GM12878 (cell line): ENCODE data around the gene TEX22. TPM values are rescaled to one million over a fixed set of nuclear protein-coding genes. Genes with fewer than 3 reads are reported as not detected.

Experiments used
- ATAC-seq: fragments of 200-7000 bp; cut with Tn5 transposase; 3 replicates; pipeline ENCODE4 v1.9.1; 2020; ENCODE audit warnings: mild to moderate bottlenecking, moderate library complexity
- BruUV-seq: library from RNA; stranded (reverse); fragments of 400-500 nt; replicated peaks from 2 replicates; lab custom pipeline; 2021; lab: Mats Ljungman, UMichigan
- CTCF ChIA-PET: fragments of 300-600 bp; sonication (Branson Sonifier 250); formaldehyde crosslinking; extraction: SDS; loops from one replicate; lab custom pipeline; 2021; ENCODE audit warnings: inconsistent platforms; lab: Yijun Ruan, JAX
- POLR2A ChIA-PET: fragments of 350-600 bp; formaldehyde crosslinking; extraction: SDS; loops from one replicate; lab custom pipeline; 2021; ENCODE audit warnings: inconsistent platforms; lab: Charles Lee
- RAD21 ChIA-PET: fragments of 300-600 bp; sonication (Branson Sonifier 250); formaldehyde crosslinking; loops from one replicate; lab custom pipeline; 2023; ENCODE audit warnings: antibody characterized with exemption; ENCODE audit not compliant: unreplicated experiment; lab: Charles Lee
- SMC1A ChIA-PET: fragments of 300-600 bp; sonication (Branson Sonifier 250); formaldehyde crosslinking; loops from one replicate; lab custom pipeline; 2023; ENCODE audit not compliant: unreplicated experiment, uncharacterized antibody; lab: Charles Lee
- DNase-seq: peaks from one replicate; pipeline ENCODE4 v3.0.0-alpha.2; 2011; ENCODE audit warnings: low read depth, low spot score
- FAIRE-seq: peaks from 3 replicates; lab custom pipeline; 2011; peaks lifted over from hg19 to GRCh38; lab: Jason Lieb, UNC
- H2AFZ ChIP-seq: 2 replicates; pipeline ENCODE4 v1.6.0; 2011; ENCODE audit warnings: low read depth, low read length, control low read depth; ENCODE audit not compliant: control insufficient read depth
- H3K27ac ChIP-seq: 2 replicates; pipeline ENCODE4 v1.5.1; 2011; ENCODE audit warnings: control low read depth; ENCODE audit not compliant: control insufficient read depth, insufficient read depth
- H3K27me3 ChIP-seq, 2 experiments: replicated peaks in 1 of 2; 2 replicates each; pipeline versions ENCODE4 v1.6.0 to v1.6.1; 2011; ENCODE audit warnings: low read length in 1 of 2; ENCODE audit not compliant: control insufficient read depth in 2 of 2, insufficient read depth in 2 of 2
- H3K36me3 ChIP-seq, 2 experiments: 2 replicates each; pipeline ENCODE4 v1.5.1; 2011; ENCODE audit warnings: low read length in 1 of 2; ENCODE audit not compliant: control insufficient read depth in 2 of 2, insufficient read depth in 2 of 2
- H3K4me1 ChIP-seq: 2 replicates; pipeline ENCODE4 v1.6.1; 2011; ENCODE audit warnings: mild to moderate bottlenecking, low read length, moderate library complexity, mixed read lengths; ENCODE audit not compliant: control insufficient read depth, insufficient read depth
- H3K4me2 ChIP-seq: 2 replicates; pipeline ENCODE4 v1.6.0; 2011; ENCODE audit warnings: control low read depth; ENCODE audit not compliant: control insufficient read depth, insufficient read depth
- H3K4me3 ChIP-seq: fragments of 200-600 bp; sonication (generic); 2 replicates; pipeline ENCODE4 v1.5.1; 2016
- H3K79me2 ChIP-seq: 2 replicates; pipeline ENCODE4 v1.6.0; 2011; ENCODE audit warnings: low read length; ENCODE audit not compliant: control insufficient read depth, insufficient read depth
- H3K9ac ChIP-seq: 2 replicates; pipeline ENCODE4 v1.8.0; 2011; ENCODE audit warnings: low read length, control low read depth, mixed read lengths; ENCODE audit not compliant: control insufficient read depth, insufficient read depth
- H3K9me3 ChIP-seq: replicated peaks from 3 replicates; pipeline ENCODE4 v1.5.1; 2011; ENCODE audit warnings: mild to moderate bottlenecking, low read length; ENCODE audit not compliant: control insufficient read depth, insufficient read depth
- H4K20me1 ChIP-seq: 2 replicates; pipeline ENCODE4 v1.6.0; 2011; ENCODE audit not compliant: control insufficient read depth, insufficient read depth
- BCL3 ChIP-seq: IDR thresholded peaks from 2 replicates; pipeline ENCODE4 v1.6.1; 2011; ENCODE audit warnings: borderline replicate concordance, low read depth, mild to moderate bottlenecking, moderate library complexity, low read length; ENCODE audit not compliant: insufficient read depth, poor library complexity, severe bottlenecking
- BMI1 ChIP-seq: fragments of 450-650 bp; IDR thresholded peaks from 2 replicates; pipeline ENCODE4 v1.6.1; 2016; ENCODE audit warnings: mild to moderate bottlenecking, moderate library complexity, borderline replicate concordance
- EP300 ChIP-seq, 2 experiments: fragments of 150-350 bp in 1 of 2; IDR thresholded peaks; 2 replicates each; pipeline ENCODE4 v1.6.1; 2011 to 2012; ENCODE audit warnings: low read depth in 2 of 2, low read length in 2 of 2, borderline replicate concordance in 1 of 2, improper control_type of control experiment in 1 of 2, inconsistent platforms in 1 of 2; ENCODE audit not compliant: control insufficient read depth in 1 of 2
- FOXM1 ChIP-seq: IDR thresholded peaks from 2 replicates; pipeline ENCODE4 v1.6.1; 2012; ENCODE audit warnings: low read depth, mild to moderate bottlenecking, inconsistent platforms, low read length, moderate library complexity
- IKZF1 ChIP-seq: fragments of 450-650 bp; conservative IDR thresholded peaks from 2 replicates; pipeline ENCODE4 v1.6.1; 2017; ENCODE audit warnings: antibody characterized with exemption, mild to moderate bottlenecking
- IRF3 ChIP-seq: fragments of 450-650 bp; IDR thresholded peaks from 2 replicates; pipeline ENCODE4 v1.6.1; 2014; ENCODE audit warnings: mild to moderate bottlenecking
- RAD51 ChIP-seq: fragments of 450-650 bp; IDR thresholded peaks from 2 replicates; pipeline ENCODE4 v1.6.1; 2016; ENCODE audit warnings: moderate library complexity, mild to moderate bottlenecking, inconsistent platforms
- TCF7 ChIP-seq: IDR thresholded peaks from 2 replicates; pipeline ENCODE4 v1.6.1; 2014; ENCODE audit warnings: antibody characterized with exemption, borderline replicate concordance
- ZSCAN29 ChIP-seq: fragments of 450-650 bp; IDR thresholded peaks from 2 replicates; pipeline ENCODE4 v1.6.1; 2017; ENCODE audit warnings: mild to moderate bottlenecking, moderate library complexity
- WGBS: methylation state at CpG from one replicate; pipeline ENCODE4 v1.1.6; 2016; ENCODE audit warnings: low lambda C conversion rate; ENCODE audit not compliant: insufficient replicate concordance, insufficient coverage; ENCODE audit errors: missing lambda C conversion rate; 5-methylcytosine and 5-hydroxymethylcytosine counted together
- in situ Hi-C: fragments of 300-500 bp; cut with MboI; formaldehyde crosslinking; loops from 9 replicates; pipeline ENCODE4 v1.14.3; 2018; ENCODE audit warnings: mixed read lengths
- intact Hi-C: fragments of 100-400 bp; cut with micrococcal nuclease; formaldehyde crosslinking; loops from one replicate; pipeline ENCODE4 v1.14.2; 2022; ENCODE audit not compliant: unreplicated experiment
- polyA plus RNA-seq, 11 experiments: library from polyadenylated mRNA; depleted of rRNA in 4 of 11; unstranded in 6 of 11; stranded (reverse) in 5 of 11; fragments of >200 nt; fragmentation: Nextera tagmentation in 4 of 11; fragmentation: Illumina TruSeq in 1 of 11; extraction: Ambion mirVana in 4 of 11; extraction: Trizol in 1 of 11; gene quantifications; 1 replicate in 1 of 11; 2 replicates in 10 of 11; pipeline versions ENCODE4 v1.2.1 to v1.2.3, GENCODE V29; 2011 to 2016; ENCODE audit warnings: inconsistent platforms in 2 of 11, missing spikeins in 2 of 11, low read depth in 1 of 11
- total RNA-seq, 4 experiments: library from RNA; depleted of rRNA in 3 of 4; stranded (reverse); fragments of >200 nt in 3 of 4; fragmentation: Illumina TruSeq in 1 of 4; extraction: Trizol in 1 of 4; gene quantifications; 2 replicates each; pipeline versions ENCODE4 v1.2.1 to v1.2.3, GENCODE V29; 2013 to 2021
- TF ChIP-seq, protein P1 (sequence below): IDR thresholded peaks from 2 replicates; pipeline ENCODE4 v1.6.1; 2012; ENCODE audit warnings: low read depth, low read length, improper control_type of control experiment
- TF ChIP-seq, protein P2 (sequence below): fragments of 450-650 bp; formaldehyde crosslinking; IDR thresholded peaks from 2 replicates; pipeline ENCODE4 v1.4.0; 2022; ENCODE audit warnings: mild to moderate bottlenecking, moderate library complexity
- TF ChIP-seq, protein P3 (sequence below): IDR thresholded peaks from 2 replicates; pipeline ENCODE4 v1.6.1; 2011; ENCODE audit warnings: mild to moderate bottlenecking, low read depth, low read length, moderate library complexity; ENCODE audit not compliant: insufficient replicate concordance

Gene TEX22
- total and polyA plus RNA-seq, 10 of the 15 experiments (the other 5 are each of a cell fraction or from before 2014, with no cell fraction given), result 0.02 to 4.0 (median 0.63) TPM; not detected in 1

DNA sequence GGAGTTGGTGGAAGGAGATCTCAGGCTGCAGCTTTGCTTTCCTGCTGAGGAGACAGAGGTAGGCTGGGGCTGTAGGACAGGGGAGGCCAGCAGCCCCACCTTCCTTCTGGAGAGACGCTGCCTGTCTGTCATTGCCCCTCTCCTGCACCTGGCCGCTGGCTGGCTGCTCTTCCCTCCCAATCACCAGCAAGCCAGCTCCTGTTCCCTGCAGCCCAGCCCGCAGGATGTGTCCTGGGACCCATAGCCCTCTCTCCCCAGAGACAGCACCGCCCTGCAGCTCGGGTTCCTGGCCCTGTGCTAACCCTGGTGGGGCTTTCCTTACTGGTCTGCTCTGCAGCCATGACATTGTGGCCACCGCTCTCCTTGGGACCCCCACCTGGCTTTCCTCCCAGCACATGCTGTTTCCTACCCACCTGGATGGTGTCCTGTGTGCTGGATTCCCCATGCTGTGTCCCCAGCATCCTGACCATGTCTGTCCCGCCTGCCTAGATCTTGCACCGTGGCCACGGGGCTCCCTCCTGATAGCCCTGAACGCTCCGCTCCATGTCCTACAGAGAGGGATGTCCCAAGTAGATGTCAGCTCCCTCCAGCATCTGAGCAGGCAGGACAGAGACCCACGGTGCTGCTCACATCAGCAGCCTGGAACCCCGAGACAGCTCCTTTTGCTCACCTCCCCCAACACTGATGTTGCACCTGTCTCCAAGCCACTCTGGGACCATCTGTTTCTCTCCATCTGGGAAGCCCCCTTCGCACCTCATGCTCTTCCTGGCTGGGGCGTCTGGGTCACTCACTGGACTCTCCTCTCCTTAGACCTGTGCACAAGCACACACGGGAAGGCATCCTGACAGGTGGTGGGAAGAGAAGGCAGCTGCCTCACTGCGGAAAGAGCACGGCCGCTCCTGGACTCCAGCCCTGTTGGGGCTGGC lies 20.2 kb downstream of the TEX22 start:
- FAIRE-seq (no peak), ATAC-seq (no peak), DNase-seq (no peak)
- H4K20me1 ChIP-seq, result no peaks in the 10 kb centered on the region
- ChIA-PET POLR2A (interaction anchor here (0.5 kb wide), 1 partner anchor 21 kb away, joined by 3 read pairs; no protein-coding TSS in a partner anchor), SMC1A (interaction anchor here (0.6 kb wide), 1 partner anchor 863 kb away, joined by 3 read pairs; no protein-coding TSS in a partner anchor), CTCF (interaction anchor here (1.0 kb wide), 1 partner anchor 62 kb away, joined by 3 read pairs; no protein-coding TSS in a partner anchor), RAD21 (no interaction called here)
- 81% methylated on average over 19 of the region's 19 CpGs for WGBS
- peak overlapping the region; percentile 90 for H3K4me3 ChIP-seq
- H3K4me2 ChIP-seq, result peak overlapping the region; percentile 85
- intact Hi-C loops (no loop called here), in situ Hi-C loops (no loop called here)
- H3K4me1 ChIP-seq, result peaks cover 15% of the 10 kb centered on the region
- no peaks in the 10 kb centered on the region for H3K27me3 ChIP-seq
- H3K27ac ChIP-seq, result no peak overlapping the region
- H3K36me3 ChIP-seq, result peaks cover 0 to 6% of the 10 kb centered on the region in 2 experiments; a peak in 1 of 4 replicates
- H3K79me2 ChIP-seq, result peaks cover 33% of the 10 kb centered on the region
- H3K9me3 ChIP-seq, result no peaks in the 10 kb centered on the region
- no TSS peak for BruUV-seq
- TF ChIP-seq BMI1, result no peak
- TF ChIP-seq, protein P1, sequence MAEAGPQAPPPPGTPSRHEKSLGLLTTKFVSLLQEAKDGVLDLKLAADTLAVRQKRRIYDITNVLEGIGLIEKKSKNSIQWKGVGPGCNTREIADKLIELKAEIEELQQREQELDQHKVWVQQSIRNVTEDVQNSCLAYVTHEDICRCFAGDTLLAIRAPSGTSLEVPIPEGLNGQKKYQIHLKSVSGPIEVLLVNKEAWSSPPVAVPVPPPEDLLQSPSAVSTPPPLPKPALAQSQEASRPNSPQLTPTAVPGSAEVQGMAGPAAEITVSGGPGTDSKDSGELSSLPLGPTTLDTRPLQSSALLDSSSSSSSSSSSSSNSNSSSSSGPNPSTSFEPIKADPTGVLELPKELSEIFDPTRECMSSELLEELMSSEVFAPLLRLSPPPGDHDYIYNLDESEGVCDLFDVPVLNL, result no peak
- TF ChIP-seq, protein P2, sequence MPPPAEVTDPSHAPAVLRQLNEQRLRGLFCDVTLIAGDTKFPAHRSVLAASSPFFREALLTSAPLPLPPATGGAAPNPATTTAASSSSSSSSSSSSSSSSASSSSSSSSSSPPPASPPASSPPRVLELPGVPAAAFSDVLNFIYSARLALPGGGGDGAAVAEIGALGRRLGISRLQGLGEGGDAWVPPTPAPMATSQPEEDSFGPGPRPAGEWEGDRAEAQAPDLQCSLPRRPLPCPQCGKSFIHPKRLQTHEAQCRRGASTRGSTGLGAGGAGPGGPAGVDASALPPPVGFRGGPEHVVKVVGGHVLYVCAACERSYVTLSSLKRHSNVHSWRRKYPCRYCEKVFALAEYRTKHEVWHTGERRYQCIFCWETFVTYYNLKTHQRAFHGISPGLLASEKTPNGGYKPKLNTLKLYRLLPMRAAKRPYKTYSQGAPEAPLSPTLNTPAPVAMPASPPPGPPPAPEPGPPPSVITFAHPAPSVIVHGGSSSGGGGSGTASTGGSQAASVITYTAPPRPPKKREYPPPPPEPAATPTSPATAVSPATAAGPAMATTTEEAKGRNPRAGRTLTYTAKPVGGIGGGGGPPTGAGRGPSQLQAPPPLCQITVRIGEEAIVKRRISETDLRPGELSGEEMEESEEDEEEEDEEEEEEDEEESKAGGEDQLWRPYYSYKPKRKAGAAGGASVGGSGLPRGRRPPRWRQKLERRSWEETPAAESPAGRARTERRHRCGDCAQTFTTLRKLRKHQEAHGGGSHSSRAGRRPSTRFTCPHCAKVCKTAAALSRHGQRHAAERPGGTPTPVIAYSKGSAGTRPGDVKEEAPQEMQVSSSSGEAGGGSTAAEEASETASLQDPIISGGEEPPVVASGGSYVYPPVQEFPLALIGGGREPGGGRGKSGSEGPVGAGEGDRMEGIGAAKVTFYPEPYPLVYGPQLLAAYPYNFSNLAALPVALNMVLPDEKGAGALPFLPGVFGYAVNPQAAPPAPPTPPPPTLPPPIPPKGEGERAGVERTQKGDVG (CRISPR knock-in tag), result no peak
- no peak for TF ChIP-seq ZSCAN29
- no peak for TF ChIP-seq IRF3
- no peak for TF ChIP-seq TCF7
- TF ChIP-seq EP300 (IDR thresholded peaks at IDR 0.05; ENCODE audit: borderline replicate concordance in 1 of 2, control insufficient read depth in 1 of 2, low read depth in 2 of 2, low read length in 2 of 2), result no peak
- no peak for TF ChIP-seq IKZF1
- TF ChIP-seq FOXM1, result no peak
- TF ChIP-seq RAD51, result no peak
- TF ChIP-seq, protein P3, sequence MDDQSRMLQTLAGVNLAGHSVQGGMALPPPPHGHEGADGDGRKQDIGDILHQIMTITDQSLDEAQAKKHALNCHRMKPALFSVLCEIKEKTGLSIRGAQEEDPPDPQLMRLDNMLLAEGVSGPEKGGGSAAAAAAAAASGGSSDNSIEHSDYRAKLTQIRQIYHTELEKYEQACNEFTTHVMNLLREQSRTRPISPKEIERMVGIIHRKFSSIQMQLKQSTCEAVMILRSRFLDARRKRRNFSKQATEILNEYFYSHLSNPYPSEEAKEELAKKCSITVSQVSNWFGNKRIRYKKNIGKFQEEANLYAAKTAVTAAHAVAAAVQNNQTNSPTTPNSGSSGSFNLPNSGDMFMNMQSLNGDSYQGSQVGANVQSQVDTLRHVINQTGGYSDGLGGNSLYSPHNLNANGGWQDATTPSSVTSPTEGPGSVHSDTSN, result no peak
- no peak for TF ChIP-seq BCL3
- no peak overlapping the region for H2AFZ ChIP-seq
- no peak overlapping the region; the same call in 1 of the 2 replicates for H3K9ac ChIP-seq
